GM04503 (cell line): ENCODE results near the gene NR1H3.

Experiments used
- DNase-seq: peaks from one replicate; pipeline ENCODE4 v3.0.0-alpha.2; 2012; ENCODE audit warnings: low read depth

NR1H3 gene

DNA sequence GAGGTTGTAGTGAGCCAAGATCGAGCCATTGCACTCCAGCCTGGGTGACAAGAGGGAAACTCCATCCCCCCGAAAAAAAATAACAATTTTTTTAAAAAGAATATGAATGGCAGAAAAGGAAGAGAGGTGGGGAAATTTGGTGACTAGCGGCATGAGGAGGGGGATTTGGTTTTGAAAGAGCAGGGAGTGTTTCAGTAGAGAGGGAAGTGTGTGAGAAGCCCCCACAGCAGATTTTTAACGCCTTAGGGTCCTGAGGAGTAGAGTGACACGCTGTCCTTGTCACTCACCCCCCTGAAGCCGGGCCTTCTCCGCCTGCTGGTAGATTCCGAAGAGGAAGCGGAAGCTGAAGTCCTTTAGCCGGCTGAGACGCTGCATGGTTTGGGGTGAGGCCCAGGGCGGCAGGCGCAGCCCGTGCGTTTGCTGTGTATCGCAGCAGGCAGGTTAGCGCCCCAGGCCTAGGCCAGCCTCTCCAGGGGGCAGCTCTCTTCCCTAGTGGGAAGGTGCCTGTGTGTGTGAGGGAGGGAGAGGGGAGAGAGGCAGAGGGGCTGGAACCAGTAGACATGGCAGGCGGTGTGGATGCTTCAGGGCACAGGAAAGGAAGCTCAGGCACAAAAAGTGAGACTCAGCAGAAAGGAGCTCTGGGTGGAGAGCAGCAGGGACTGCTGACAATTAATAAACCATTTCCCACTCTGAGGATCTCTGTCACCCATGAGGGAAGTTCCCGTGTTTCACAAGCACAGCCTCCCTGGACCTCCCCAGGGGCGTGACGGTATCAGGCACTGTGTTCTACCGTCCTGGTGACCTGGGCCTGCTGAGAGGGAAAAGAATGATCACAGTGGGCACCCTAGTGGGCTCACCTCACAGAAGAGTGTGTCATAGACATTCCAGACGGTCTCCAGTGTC lies 13.1 kb upstream of the NR1H3 start:
- DNase-seq = no peak

DNA sequence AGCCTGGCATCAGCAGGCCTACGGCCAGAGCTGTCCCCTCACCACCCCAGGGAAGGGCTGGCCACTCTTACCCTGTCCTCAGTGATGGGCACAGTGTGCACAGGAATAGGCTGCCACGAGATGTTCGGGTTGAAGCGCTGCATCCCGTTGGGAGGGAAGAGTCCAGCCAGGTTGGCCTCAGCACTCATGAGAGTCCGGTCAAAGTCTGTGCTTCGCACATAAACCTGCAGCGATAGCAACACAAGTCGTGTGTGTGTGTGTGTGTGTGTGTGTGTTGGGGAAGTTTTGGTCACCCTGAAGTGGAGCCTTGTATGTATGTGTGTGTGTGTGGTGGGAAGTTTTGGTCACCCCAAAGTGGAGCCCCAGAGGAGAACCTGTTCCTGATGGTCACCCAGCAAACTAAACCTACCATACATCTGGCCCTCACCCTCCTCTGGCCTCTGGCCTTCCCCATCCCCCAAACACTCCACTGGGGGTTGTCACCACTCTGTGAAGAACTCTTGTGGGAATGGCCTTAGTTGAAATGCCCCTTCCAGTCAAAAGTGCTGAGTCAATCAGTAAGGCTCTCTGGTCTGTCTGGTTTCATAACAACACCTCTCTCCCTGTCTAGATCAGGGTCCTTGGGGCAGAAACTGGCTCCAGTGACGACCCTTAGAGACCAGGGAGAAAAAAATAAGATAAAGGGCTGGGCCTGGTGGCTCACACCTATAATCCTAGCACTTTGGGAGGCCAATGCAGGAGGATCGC lies 12.0 kb upstream of the NR1H3 start:
- DNase-seq = no peak

DNA sequence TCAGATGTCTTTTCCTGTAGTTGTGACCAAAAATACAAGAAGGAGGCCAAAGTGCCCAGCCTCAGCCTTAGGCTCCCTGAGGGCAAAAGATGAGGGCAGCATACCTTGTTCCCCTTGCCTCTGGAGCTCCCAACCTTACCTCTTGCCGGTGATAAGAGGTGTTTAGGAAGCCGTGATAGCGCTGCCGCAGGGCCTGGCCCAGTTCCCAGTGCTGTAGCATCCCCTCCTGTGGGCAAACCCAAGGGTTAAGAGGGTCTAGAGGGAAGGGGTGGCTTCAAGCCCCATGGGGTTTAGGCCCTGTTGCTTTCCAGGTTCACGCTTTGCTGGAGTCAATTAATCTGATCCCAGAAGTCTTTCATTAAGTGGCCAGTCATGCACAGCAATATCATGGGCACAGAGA lies 10.3 kb upstream of the NR1H3 start:
- DNase-seq = no peak

DNA sequence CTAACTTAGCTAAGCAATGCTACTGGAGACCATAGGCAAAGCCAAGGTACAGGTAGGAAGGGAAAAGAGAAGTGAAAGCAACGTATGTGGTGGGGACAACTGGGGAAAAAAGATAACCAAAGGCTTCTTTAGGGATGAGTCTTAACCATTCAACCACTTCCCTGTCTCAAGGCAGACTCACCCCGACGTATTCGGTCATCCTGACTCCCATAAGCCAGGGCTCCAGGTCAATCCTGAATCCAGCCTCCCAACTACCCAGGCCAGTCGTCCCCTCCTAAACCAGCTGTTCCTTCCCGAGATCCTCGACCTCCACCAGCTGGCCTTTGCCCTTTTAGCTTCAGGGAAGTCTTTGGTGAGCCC lies 9.5 kb upstream of the NR1H3 start:
- DNase-seq = no peak

DNA sequence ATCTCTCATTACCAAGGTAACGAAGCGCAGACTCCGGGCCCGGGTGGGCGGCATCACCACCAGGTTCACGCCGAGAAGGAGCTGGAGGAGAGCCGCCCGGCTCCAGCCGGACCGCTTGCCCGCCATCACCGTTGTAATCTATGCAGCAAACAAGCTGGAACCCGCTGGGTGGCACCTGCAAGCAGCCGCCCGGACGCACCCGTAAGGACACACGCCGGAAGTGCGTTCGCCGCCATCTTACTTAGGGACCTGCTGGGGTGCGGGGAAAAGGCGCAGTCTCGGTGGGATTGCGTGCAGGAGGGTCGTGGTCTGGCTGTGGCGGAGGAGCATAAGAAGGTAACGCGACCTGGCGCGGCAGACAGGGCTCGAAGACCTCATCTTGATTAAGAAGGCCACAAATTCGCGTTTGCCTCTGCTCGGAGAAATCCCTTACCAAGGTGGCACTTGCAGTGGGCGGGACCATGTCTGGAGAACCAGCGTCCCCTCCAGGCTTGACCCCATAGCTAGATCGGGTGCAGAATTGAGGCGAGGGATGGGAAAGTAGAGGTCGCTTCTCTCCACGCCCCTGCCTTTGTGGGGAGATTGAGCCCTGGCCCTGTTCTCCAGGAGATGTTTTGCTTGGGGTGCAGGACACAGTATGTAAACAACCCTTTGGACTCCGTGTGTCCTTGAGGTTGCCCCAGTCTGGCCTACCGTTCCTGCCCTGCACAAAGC lies 9.0 kb upstream of the NR1H3 start, which contains the start of gene ACP2:
Gene ACP2, minus strand, starts transcription at position 151 of the 714 bp plus-strand sequence. Its CDS starts 25 bp downstream, at position 126.
- no peak for DNase-seq

DNA sequence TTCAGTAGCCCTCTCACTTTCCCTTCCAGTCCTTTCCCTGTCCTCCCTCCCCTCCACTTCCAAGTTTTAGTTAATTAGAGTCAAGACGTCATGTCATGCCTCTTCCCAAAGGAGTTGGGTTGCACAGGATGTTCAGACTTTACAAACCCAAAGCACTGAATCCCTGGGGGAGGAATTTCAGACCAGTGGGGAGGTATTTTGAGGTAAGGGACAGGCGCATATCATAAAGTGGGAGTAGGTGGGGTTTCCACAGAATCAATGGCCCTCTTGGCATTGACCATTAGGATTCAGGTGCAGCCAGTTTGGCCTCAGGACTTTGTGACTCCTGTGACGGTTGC lies 8.4 kb upstream of the NR1H3 start:
- no peak for DNase-seq

DNA sequence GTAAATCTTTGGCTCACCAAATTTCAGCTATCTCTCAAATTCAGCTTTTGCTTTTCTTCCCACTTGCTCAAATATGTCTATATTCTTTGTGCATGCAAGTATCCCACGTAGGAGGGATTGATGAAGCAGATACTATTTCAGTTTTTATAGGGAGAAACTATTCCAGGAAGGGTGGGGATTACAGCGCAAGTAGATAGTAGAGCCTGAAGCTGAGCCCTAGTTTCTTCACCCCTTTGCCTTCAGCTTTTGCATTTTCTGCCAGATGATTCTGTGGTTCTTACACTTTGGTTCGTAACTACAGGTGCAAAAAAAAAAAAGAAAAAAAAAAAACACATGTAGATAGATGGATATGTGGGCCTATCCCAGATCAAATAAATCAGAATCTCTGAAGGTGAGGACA lies 6.0 kb upstream of the NR1H3 start:
- no peak for DNase-seq

DNA sequence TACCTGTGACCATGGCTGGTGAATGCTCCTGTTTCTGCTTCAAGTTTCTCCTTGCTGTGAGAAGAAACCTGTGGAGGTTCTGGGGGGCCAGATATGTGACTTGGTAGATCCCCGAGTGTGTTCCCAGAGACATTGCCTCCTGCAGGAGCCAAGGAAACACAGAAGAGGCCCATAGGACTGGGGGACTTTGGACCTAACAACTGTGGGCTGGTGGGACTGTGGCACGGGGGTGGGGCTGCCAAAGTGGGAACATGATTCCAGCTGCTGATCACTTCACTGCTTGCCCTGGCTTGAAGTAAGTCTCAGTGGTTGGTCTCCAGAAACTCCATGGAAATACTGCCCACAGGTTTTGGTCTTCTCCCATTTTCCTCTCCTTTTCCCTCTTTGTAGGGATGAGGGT lies 4.1 kb upstream of the NR1H3 start:
- no peak for DNase-seq

DNA sequence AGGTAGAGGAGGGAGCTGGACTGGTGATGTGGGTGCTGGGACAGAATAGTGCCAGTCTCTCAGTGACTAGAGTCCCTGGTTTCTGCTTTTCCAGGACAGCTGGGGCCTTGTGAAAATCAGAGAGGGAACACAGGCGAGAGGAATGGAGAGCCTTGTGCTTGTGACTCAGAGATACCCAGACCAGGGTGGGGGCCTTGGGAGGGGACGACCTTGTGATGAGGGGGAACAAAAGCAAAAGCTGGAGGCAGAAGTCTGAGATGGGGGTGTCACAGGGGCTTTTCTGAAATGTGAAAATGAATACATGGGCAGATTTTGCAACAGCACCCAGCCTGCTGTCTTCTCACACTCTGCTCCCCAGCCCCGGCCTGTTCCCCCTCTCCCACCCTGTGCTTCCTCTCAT lies 3.4 kb upstream of the NR1H3 start:
- no peak for DNase-seq

DNA sequence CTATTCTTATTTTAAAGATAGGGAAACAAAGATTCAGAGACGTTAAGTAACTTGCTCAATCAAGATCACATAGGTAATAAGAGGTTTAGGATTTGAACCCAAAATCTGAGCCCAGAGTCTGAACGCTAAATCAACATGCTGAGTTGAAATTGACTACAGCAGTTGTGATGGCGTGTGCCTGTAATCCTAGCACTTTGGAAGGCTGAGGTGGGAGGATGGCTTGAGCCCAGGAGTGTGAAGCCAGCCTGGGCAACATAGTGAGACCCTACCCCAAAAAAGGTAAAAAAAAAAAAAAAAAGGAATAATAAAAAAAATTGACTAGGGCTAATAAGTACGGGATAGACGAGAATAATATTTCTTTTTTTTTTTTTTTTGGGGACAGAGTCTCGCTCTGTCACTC lies 1.4 kb upstream of the NR1H3 start:
- DNase-seq = no peak

DNA sequence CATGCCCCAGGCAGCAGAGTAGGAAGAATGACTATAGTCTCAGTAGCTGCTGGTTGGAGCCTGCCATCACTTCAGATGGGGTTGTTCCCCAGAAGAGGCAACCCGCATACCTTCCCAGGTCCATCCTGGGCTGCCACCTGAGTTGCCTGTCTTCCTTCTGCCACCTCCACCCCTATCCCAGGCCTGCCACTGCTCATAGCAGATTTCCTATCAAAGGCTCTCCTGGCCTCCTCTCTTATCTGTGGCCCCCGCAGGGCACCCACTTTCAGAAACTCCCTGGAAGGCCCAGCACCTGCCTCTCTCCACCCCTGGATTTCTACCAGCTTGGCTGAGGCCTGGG lies 649 bp upstream of the NR1H3 start:
- DNase-seq = no peak

DNA sequence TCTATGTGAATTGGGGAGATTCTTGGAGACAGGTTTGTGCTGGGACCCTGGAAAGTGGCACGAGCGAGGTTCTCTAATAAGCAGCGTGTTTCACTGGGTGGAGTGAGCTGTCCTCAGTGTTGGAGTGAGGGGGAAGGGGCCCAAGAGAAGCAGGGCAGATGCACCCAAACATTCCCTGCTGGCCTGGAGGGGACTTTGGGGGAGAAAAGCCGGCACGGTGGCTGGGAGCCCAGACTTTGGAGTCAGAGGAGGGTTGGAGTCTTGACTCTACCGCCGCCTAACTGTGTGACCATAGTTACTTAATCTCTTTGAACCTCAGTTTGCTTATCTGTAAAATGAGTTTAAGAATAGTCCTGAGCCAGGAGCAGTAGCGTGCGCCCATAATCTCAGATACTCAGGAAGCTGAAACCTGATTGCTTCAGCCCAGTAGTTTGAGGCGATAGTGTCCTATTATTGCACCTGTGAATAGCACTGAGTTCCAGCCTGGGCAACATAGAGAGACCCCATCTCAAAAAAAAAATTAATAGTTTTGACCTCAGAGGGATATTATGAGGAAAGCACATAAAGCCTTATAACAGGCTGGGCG lies 614 bp downstream of the NR1H3 start:
- DNase-seq = no peak

DNA sequence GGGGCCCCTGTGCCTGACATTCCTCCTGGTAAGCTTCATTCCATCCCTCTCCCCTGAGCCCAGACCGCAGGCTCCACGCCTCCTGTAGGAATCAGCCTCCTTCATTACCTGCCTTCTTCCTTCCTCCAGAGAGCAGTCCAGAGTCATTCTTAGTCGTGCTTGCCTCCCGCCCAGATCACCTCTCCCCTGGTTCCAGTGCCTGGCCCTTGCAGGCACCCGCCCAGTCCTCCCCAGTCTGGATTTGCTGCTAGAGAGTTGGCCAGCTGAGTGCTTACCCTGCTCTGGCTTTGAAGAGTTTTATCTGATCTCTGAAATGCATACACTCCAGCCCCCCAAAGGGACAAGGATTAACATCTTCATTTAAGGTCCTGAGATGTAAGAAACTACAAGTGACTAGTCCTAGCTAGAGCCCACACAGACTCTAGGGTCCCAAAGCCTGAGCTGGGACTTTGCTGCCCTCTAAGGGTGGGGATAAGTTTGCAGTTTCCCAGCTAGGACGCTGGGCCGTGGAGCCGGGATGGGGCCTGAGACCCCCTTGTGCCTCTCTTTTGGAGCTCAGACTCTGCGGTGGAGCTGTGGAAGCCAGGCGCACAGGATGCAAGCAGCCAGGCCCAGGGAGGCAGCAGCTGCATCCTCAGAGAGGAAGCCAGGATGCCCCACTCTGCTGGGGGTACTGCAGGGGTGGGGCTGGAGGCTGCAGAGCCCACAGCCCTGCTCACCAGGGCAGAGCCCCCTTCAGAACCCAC lies 1.6 kb downstream of the NR1H3 start:
- no peak for DNase-seq

DNA sequence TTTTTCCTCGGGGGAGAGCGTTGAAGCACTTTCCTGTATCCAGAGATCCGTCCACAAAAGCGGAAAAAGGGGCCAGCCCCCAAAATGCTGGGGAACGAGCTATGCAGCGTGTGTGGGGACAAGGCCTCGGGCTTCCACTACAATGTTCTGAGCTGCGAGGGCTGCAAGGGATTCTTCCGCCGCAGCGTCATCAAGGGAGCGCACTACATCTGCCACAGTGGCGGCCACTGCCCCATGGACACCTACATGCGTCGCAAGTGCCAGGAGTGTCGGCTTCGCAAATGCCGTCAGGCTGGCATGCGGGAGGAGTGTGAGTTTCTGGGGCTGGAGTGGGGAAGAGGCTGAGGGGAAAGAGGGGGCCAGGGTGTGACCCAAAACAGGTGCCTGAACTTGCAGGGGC lies 2.6 kb downstream of the NR1H3 start:
- DNase-seq = no peak

DNA sequence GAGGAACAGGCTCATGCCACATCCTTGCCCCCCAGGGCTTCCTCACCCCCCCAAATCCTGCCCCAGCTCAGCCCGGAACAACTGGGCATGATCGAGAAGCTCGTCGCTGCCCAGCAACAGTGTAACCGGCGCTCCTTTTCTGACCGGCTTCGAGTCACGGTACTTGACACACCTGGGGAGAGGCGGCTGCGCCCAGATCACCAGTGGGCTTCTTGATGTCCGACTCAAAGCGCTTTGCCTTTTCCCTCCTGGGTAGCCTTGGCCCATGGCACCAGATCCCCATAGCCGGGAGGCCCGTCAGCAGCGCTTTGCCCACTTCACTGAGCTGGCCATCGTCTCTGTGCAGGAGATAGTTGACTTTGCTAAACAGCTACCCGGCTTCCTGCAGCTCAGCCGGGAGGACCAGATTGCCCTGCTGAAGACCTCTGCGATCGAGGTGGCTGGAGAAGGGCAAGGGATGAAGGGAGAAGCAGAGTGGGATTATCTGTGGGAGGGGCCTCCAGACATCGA lies 3.5 kb downstream of the NR1H3 start:
- DNase-seq = no peak

DNA sequence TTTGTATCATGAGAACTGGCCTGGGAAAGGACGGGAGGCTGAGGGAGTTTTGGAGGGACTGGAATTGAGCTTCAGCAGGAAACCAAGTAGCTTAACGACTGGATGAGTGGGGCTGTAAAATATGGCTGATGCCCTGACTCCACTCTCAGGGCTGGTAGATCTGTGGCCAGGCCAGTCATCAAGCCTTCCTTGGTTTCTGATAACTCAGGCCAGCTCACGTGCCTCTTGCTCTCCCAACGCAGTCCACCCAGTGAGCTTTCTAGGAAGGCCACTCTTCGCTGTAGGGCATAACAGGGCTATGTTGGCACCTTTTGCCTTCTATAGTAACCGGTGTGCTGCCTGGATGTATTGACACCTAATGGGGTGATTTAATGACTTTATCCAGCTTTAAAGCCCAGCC lies 6.3 kb downstream of the NR1H3 start:
- no peak for DNase-seq

DNA sequence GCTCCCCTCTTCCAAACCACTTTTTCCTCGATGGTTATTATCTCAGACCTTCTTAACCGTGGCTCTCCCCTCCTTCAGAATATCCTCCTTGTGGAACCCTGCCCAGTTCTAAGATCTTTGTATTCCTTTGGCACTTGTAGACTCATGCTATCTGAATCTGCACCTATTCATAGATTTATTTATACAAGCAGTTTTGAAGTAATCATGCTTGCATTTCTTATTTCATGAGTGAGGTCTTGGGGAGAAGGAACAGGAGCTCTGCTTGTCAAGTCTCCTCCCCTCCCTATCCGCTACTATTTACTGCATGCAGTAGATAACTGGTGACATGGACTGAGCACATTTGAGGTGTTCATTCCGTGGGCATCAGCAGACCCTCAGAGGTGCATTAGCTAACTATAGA lies 6.7 kb downstream of the NR1H3 start:
- no peak for DNase-seq

DNA sequence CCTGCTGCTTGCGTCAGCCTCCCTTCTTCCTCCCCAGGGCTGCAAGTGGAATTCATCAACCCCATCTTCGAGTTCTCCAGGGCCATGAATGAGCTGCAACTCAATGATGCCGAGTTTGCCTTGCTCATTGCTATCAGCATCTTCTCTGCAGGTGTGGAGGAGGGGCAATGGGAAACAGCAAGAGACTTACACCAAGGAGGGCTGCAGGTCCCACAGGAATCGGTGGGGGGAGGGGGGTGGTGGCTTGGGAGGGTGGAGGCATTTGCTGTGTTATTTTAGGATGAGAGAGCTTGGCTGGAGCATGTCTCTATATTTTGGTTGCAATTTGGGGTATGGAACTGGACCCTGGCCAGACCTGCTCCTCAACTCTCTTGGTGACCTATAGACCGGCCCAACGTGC lies 10.1 kb downstream of the NR1H3 start:
- no peak for DNase-seq

DNA sequence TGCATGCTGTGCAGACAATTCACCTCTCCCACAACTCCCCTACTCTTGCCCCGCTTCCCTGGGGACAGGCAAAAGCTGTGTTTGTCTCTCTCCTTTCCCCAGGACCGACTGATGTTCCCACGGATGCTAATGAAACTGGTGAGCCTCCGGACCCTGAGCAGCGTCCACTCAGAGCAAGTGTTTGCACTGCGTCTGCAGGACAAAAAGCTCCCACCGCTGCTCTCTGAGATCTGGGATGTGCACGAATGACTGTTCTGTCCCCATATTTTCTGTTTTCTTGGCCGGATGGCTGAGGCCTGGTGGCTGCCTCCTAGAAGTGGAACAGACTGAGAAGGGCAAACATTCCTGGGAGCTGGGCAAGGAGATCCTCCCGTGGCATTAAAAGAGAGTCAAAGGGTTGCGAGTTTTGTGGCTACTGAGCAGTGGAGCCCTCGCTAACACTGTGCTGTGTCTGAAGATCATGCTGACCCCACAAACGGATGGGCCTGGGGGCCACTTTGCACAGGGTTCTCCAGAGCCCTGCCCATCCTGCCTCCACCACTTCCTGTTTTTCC lies 10.7 kb downstream of the NR1H3 start:
- DNase-seq = no peak

DNA sequence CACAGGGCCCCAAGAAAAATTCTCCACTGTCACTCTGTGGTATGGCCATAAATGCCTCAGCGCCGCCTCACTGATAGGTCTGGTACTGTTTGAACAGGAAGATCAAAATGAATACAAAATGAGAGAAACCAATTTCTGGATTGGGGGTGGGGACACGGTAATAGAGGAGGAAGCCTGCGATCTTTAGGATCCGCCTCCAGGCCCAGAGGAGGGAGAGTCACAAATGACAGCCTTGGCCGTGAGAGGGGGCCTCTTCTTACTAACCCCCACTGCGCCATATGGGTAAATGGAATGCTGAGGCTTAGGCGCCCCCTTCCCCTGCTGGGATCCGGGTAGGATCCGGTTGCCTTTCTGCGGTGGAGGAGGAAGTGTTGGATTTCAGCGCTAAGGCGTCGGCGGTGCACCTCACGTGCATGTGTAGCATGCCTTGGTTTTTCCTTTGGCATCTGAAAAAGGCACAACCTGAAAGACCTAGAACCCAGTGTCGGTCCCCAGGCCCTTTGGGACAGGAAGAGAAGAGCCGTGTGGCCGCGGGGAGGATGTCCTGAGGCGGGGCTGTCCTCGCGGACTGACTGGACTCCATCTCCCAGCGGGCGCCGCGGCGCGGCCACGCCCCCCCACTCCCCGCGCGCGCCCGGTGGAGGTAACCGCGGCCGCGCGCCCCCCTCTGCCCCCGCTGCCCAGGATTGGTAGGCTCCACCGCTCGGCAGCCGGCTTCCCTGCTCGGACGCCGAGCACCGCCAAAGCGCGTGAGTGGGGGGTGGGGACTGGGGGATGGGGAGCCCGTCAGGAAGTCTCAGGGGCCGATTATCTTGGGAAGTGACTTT lies 11.4 kb downstream of the NR1H3 start:
- peak; percentile 64 for DNase-seq
